Measurements from ENCODE around the gene LPAR1.

Gene LPAR1

DNA sequence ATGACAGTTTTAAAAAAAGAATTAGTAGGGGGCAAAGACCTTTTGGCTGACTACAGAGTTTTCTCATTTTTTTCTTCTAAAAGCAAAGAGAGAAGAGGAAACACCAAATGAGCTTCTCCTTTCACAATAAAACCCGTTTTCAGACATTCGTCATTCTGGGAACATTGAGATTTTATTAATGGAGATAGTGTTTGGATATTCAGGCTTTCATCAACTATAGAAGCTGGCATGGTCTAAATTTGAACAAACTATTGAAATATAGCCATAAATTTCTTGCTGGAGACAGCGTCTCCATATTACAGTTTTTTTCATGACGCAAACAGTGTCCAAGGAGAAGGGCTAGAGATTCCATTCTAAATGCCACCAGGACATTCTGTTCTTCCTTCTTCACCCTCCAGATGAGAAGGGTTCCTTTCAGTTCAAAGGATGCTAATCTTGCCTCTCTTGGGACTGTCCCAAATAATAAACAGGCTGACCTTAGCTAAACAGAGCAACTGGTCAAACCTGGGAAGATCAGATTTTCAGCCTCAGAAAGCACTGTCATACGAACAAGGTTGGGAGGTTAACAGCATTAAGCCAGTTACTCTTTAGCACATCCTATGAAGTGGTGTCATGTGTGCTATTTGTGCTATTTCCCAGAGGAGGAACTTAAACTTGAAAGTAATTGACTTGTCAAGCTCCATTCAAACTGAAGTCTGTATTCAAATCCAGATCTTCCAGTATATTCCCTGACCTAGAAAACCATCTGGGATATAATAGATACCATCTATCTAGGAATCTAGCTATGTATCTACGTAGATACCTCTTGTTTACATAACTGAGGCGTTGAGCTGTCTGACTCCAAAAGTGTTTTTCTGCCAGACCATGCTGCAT, 125.6 kb downstream of the LPAR1 start:
- DNase-seq: no peak

DNA sequence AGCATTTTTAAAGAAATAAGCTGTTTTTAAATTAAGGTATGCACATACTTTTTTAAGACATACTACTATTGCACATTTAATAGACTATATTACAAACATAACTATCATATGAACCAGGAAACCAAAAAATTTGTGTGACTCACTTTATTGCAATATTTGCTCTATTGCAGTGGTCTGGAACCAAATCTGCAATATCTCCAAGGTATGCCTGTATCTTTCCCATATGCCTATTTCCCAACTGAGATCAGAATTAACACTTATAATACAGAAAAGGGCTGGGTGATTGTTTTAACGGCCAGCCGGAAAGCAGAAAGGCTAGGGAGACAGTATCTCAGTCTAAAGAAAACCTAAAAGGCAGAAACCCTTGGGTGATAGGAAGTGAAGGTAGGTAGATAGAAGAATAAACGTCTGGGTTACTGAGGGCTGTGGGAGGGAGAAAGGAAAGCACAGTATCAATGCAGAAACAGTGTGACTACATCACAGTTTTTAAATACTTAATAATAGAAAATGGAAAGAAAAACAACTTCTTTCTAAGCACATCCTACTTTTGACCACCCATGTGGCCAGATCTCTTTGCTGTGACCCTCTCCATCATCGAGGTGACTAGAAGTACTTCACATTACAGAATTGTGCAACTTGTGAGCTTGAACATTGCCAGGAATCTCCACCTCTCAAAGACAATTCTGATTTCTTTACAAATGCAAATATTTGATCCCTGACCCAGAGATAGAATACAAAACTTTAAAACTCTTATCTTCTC, 126.4 kb downstream of the LPAR1 start:
- no peak for DNase-seq

DNA sequence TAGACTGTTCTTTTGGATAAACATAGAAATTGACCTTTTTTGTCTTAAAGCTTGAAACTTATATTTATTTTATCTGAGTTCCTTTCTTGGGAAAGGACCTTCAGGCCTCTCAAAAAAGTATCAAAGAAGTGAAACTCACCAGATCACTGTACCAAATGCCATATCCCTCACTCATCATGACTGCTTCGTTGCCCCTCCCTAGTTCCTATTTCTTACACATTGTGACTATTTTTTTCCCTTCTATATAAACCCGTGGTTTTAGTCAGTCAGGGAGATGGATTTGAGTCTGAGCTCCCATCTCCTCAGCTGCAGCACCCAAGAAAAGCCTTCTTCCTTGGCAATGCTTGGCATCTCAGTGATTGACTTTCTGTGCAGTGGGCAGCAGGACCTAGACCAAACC, 129.4 kb downstream of the LPAR1 start:
- no peak for DNase-seq

DNA sequence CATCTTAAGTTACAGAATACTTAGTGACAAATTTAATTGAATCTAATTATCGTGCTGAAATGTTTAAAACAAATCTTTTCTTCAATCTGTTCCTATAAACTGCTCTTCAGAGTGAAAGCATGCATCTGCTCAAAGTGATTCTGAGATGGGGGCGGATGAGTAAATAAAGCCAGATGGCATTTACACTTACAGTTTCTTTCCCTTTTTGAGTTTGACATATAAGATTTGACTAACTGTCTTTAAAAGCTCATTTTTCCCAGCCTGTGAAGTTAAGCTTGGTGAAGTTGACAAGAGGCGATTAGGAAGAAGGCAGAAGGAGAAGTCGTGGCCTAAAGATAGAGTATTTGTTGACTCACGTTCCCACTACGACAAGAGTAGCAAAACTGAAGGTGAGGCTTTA, 137.4 kb downstream of the LPAR1 start:
- no peak for DNase-seq

DNA sequence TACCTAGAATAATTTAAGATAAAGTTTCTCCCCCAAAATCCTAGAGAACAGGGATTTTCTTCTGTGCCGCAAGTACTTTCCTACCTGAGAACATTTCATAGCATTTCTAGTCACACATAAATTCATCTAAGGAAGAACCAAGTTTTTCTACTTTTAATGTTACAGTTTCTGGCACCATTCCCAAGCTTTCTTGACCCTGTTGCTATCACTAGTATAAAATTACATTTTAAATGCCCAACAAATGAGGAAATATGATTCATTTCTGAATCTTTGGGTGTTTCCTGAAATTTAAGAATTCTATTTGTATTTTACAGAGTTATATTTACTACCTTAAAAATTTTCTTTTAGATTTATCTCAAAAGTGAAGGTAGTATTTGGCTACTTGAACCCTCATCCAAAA, 137.8 kb downstream of the LPAR1 start:
- DNase-seq: no peak

DNA sequence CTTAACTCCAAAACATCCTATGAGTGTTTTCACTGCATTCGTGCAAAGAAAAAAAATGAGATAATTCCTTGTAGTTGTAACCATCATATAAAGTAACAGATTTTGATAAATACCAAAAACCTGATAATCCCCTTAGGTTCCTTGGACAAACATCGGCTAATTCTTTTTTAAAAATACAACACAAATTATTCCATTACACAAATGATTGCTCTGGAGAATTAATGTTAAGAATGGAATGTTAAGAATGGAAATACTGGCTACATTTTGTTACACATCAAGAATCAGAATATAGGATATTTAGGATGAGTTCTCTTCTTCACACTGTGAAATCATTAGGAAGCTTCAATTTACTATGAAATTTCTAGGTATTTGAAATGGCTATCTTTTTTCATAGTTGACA, 139.4 kb downstream of the LPAR1 start:
- DNase-seq: no peak

DNA sequence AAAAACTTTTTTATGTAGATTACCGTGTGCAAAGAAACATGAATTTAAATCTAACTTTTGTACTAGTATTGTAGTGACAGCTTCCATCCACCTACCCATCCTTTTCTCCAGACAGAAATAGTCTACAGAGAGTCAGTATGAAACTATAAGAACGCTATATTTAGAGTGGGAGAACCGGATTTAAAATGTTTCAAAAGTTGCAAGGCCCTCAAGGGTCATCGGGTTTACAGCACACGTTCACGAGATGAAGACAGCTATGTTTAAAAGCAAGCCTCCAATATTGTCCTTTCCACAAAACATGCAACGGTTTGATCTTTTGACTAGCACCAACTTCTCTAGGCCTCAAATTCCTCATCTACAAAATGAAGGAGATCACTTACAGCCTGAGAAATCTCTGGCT, 139.9 kb downstream of the LPAR1 start:
- no peak for DNase-seq

DNA sequence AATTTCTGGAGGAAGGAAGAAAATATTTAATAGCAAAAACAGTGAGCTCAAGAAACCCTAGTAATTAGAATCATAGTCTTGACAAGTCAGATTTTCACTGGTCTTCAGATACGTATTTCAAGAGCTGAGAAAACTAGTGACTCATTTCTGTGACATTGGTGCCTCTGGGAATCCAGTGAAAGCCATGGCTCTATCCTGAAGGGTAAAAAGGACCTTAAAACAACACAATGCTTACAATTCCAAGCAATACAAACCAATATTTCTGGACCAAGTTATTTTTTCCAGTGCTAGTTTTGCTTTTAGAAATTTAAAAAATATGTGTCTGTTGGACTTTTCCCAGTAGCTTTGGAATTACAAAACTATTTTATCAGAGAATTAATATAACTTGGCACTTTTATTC, 140.3 kb downstream of the LPAR1 start:
- no peak for DNase-seq

DNA sequence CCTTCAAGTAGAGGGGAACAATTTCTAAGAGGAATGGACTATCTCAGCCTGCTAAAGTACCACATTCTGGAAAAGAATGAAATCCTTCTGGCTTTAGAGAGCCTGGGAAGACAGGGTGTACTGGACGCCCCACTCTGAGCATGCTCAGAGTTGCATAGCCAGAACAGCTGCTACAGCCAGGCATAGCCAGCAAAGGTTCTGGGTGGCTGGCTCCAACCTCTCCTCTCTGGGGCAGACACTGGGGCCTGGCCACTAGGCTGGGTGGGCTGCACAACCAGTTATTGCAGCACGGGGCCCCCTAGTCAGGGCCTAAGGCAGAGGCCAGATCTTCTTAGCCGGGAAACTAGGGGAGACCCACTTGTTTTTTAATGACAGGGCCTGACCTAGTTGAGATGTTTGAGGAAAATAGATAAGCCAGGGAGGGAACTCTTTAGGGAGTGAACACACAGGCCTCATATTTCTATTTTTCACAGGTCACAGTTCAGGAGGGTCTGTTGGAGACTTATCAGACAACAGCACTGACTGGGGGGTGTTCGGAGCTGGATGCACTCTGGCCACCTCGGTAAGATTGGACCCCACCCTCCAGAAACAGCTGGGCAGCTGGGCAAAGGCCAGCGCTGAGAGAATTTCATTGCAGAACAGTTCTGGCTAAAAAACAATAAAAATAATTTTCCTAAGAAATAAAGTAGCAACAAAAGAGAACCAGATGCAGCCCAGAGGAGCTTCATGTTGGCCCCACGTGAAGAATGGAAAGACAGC, 142.9 kb downstream of the LPAR1 start:
- no peak for DNase-seq

DNA sequence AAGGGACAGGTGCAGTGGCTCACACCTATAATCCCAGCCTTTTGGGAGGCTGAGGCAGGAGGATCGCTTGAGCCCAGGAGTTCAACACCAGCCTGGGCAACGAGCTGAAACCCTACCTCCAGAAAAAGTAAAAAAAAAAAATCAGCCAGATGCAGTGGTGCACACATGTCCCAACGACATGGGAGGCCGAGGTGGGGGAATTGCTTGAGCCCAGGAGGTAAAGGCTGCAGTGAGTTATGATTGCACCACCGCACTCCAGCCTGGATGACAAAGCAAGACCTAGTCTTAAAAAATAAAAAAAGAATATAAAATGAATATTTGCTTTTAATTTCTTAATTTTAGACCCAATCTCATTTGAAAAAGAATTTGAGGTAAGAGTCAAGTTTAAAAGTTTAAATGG, 143.5 kb downstream of the LPAR1 start:
- no peak for DNase-seq

DNA sequence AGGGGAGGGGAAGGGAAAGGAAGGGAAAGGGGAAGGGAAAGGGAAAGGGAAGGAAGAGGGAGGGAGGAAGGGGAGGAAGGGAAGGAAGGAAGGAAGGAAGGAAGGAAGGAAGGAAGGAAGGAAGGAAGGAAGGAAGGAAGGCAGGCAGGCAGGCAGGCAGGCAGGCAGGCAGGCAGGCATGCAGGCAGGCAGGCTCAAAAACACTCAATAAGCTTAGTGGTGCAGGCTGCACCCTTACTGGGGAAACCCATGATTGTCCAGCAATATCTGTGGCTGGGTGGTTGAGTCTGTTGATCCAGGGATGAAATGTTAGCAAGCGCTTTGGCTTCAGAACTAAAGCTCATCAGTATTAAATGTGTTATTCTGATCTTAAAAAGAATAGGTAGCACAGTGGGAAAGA, 145.6 kb downstream of the LPAR1 start:
- DNase-seq: no peak

DNA sequence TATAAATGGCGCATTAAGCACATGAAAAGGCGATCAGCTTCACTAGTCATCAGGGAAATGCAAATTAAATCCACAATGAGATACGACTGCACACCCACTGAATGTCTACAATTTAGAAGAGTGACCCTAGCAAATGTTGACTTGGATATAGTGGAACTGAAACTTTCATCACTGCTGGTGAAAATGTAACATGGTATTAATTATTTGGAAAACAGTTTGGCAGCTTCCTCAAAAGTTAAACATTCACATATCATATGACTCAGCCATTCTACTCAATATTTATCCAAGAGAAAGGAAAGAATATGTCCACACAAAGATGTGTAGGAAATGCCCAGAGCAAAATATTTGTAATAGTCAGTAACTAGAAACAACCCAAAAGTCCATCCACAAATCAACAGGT, 146.5 kb downstream of the LPAR1 start:
- DNase-seq: no peak

DNA sequence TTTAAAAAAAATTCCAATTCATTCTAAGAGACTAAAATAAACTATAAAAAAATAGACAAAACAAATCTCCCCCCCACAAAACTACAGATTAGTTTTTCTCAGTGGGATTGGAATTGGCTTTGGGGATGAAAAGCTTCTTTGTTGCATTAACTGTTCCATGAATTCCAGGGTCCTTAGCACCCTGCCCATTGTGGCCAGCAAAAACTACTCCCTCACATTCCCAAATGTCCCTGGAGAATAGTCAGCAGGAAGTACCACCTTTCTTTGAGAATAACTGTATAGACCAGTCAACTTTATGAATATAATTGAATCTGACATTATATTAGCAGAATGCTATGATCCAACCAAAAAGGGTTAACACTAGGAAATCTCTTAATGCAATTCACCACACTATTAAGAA, 147.9 kb downstream of the LPAR1 start:
- no peak for DNase-seq

DNA sequence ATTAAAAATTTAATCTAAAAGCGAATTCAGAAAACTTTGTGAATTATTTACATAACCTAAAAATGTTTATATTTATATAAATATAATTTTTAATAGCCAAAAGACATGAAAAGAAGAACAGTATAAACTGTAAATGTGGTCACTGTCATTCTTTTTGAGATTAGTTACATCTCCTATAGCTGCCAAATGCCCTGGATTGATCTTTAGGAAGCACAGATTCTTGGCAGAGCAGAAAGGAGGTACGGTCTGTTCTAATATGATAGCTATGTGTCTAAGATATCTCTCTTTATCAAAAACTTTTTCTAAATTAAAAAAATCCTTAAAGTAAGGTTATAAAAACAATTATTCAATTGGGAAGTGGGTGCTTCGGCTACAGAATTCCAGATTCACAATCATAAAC, 151.0 kb downstream of the LPAR1 start:
- DNase-seq: no peak

DNA sequence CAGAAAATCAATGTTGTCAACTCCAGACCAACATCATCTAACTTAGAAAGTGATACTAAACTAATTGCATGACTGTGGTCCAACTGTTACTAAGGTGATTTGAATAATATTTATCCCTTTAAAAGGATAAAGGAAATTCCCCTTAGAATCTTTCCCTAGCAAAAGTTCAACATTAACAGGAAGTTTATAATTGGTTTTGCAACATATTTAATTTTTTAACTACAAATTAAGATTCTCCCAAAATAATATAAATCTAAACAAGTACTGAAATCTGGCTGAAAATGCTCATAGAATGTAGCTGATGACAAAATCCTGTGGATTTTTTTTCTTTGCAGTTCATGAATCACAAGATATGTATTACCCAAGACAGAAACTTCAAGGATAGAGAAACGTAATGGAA, 151.4 kb downstream of the LPAR1 start:
- no peak for DNase-seq

DNA sequence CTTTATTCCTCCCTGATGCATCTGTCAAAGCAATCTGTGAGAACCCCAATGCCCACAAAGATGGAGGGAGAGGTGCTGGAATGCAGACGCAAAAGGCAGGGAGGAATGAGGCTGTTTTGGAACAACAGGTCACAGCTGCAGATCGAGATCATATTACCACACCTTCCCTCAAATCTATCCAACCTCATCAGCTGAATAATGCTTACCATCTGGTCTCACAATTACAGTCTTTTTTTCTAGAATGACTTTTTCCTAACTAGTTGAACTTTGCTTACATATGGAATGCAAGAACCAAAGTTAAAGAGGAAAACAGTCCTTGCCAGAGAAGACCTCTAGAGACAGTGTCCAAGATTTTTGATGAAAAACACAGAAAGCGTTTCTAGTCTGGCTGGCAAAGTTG, 158.1 kb downstream of the LPAR1 start:
- DNase-seq: no peak

DNA sequence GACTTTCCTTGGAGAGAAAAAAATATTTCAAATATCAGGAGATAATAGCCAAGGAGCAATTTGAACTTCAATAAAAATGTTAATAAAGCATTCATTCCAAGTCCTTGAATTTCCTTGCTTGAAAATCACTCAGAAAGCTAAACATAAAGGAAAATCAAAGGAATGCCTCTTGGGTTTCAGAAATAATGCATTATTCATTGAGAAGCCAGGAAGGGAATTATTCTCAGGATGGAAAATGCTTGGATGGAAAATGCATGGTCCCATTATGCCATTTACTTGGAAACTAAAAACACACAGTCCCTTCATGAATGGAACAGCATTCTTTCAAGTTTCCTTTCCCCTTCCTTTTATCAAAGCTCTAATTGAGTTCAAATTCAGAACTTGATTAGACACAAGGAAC, 160.9 kb downstream of the LPAR1 start:
- DNase-seq: no peak

DNA sequence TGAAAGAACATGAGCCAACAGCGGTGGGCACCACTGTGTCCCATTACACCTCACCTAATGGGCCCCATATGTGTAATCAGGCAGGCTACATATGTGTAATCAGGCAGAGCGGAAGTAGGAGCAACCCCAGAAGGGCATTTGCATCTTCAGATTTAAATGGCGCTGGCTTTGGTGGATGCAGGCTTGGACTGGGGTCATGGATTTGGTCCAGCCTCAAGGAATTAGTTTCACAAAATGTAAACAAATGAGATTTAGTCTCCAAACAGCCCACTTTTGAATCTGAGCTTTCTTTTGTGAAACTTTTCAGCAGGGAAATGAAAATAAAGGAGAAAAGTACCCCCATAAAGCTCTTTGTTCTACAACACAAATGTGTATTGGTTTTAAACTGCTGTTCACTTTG, 161.3 kb downstream of the LPAR1 start:
- DNase-seq: no peak

DNA sequence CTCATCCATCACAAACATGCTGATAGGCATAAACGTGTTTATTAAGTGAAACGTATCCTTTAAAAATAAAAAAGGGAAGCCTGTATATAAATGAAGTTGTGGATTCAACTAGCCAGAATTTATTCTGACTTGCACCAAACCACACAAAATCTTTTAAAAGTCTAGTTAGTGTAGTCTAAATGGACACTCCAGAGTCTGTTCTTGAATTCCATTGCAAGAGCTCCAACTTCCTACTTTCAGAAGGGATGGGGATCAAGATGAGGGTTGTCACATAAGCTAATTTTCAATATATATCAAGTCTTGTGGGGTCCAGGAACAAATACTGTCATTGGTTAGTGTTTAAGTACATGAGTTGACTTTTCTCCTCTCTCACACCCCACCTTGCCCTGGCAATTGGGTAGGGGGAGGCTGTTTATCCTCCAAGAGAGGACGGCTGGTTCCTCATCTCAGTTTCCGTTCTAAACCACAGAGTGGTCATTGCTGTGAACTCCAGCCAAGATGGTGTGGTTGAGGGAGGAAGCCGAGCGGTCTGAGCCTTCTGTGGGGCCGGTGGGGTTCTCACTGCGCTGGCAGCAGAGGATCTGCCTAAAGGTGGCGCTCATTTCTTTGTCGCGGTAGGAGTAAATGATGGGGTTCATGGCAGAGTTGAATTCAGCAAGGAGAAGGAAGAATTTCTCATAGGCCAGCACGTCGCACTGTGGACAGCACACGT, 163.2 kb downstream of the LPAR1 start:
- DNase-seq: no peak

DNA sequence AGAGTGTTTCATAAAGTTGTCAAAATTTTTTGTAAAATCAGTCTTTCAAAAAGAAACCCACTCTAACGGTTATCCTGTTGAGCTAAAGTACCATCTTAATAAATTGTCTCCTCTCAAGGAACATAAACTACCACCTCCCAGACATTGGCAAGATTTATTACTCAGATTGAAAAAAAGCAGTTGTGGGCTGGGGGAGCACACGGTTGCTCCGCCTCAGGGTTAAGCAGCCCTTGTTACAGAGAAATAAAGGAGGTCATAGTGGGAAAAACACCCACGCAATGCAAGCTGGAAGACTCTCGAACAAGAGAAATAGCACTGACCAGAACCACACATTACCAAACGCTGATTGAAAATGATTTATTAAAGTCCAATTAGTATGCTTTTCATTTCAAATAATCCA, 165.3 kb downstream of the LPAR1 start:
- DNase-seq: no peak

DNA sequence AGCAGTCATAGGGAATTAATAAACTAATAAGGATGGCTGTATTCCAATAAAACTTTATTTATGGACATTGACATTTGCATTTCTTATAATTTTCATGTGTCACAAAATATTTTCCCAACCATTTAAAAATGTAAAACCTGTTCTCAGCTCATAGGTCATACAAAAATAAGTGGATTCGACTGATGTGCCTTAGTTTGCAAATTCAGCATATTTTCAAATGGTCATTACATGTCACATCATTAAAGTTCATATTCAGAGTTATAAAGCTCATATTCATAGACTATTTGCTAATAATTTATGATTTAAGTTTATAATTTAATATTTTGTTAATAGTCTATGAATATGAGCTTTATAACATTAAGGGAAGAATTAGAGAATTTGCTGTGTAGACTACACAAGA, 166.5 kb downstream of the LPAR1 start:
- DNase-seq: no peak

DNA sequence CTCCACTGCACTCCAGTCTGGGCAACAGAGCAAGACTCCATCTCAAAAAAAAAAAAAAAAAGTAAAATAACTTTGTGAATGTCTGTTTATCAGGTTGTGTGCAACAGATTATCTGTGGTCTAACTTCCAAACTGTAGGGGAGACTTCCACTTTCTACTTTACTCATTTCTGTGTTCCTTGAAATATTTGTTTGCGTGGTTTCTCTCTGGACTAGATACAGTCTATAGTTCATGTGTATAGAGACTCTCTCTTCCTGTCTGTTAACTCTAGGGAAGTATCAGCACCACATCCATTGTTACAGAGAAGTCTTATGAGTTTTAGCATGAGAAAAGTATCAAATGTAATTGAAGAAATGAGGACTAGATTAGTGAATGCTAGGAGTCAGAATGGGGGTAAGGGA, 168.3 kb downstream of the LPAR1 start:
- DNase-seq: no peak

DNA sequence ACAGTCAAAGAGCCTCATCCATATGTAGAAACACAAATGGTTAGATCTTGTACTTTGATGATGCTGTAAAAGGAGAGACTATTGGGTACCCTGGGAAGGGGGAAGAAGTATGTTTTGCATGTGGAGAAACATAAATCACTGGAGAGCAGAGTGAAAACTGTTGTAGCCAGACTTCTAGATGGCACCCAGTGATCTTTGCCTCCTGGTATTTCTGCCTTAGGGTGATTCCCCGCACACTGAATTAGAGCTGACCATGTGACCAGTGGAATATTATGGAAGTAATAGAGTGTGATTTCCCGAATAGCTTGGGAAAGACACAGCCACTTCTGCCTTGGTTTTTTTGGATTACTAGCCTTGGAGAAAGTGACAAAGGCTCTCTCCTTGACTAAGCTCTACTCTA, 174.3 kb downstream of the LPAR1 start:
- DNase-seq: no peak
